Psoas muscle (tissue), 8 donors: ENCODE results near the gene RNU6-9. TPM values are rescaled to one million over a fixed set of nuclear protein-coding genes. Genes with fewer than 3 reads are reported as not detected.

Experiments
- ATAC-seq, 4 donors: fragments of 200-7000 bp; cut with Tn5 transposase; one replicate each; pipeline ENCODE4 v1.9.1; 2020; ENCODE audit warnings: moderate library complexity in 3 of 4, mild to moderate bottlenecking in 2 of 4
- DNase-seq, 2 donors: peaks; one replicate each; pipeline ENCODE4 v3.0.0-alpha.2; 2020
- H3K27ac ChIP-seq: fragments of 200-600 bp; one replicate; pipeline ENCODE4 v1.8.0; 2022
- H3K27me3 ChIP-seq, 3 donors: fragments of 200-600 bp in 1 of 3; one replicate each; pipeline versions ENCODE4 v1.6.1 to v1.8.0; 2013 to 2022; ENCODE audit warnings: low read length in 2 of 3, mild to moderate bottlenecking in 2 of 3, moderate library complexity in 1 of 3; ENCODE audit not compliant: insufficient read depth in 3 of 3
- H3K36me3 ChIP-seq, 2 donors: fragments of 200-600 bp in 1 of 2; one replicate each; pipeline versions ENCODE4 v1.6.1 to v1.8.0; 2013 to 2022; ENCODE audit warnings: low read depth in 1 of 2, mild to moderate bottlenecking in 1 of 2, moderate library complexity in 1 of 2; ENCODE audit not compliant: insufficient read depth in 1 of 2
- H3K4me1 ChIP-seq: fragments of 200-600 bp; one replicate; pipeline ENCODE4 v1.8.0; 2022
- H3K4me3 ChIP-seq: fragments of 200-600 bp; one replicate; pipeline ENCODE4 v1.8.0; 2022; ENCODE audit warnings: mild to moderate bottlenecking
- H3K9me3 ChIP-seq: fragments of 200-600 bp; one replicate; pipeline ENCODE4 v1.8.0; 2022
- WGBS, 3 donors: extraction: QIAGEN DNeasy Blood & Tissue Kit; methylation state at CpG; one replicate each; pipeline versions ENCODE4 v1.1.6 to v1.1.7; 2013; 5-methylcytosine and 5-hydroxymethylcytosine counted together
- intact Hi-C, 2 donors: fragments of 100-400 bp; cut with DNase I; formaldehyde crosslinking; loops; one replicate each; pipeline versions ENCODE4 v1.11.0 to v1.14.2; 2022
- polyA plus RNA-seq, 3 donors: library from polyadenylated mRNA; stranded (reverse); fragments of 200-250 nt; gene quantifications; one replicate each; pipeline ENCODE4 v1.2.3, GENCODE V29; 2013
- total RNA-seq, 4 donors: library from RNA; stranded (reverse); fragmentation: NEBNext Ultra II Directional in 2 of 4; extraction: Animal tissue kit (Norgen Biotek cat#: 25700) in 2 of 4; gene quantifications; one replicate each; pipeline versions ENCODE4 v1.2.1 to v1.2.4, GENCODE V29; 2021 to 2023
- TF ChIP-seq, protein P1 (sequence below): fragments of 200-600 bp; IDR thresholded peaks from one replicate; pipeline ENCODE4 v1.8.0; 2022; ENCODE audit warnings: antibody characterized with exemption
- donor health status: healthy with polysubstance abuse.
- donor health status: DM: no; HTN: no; CAD: no; lungs with moderate emphysema.
- donor health status: Bipolar disorder and iron deficiency.
- donor health status: healthy.
- donor health status: DM: yes; HTN: yes; CAD: no.
- donor health status: DM: no; HTN: no; CAD: no.
- donor health status: DM: no; HTN: no; CAD: no.
- donor health status: DM: yes; HTN: yes; CAD: no.

The RNU6-9 gene
- total and polyA plus RNA-seq, 7 donors, result not detected

DNA sequence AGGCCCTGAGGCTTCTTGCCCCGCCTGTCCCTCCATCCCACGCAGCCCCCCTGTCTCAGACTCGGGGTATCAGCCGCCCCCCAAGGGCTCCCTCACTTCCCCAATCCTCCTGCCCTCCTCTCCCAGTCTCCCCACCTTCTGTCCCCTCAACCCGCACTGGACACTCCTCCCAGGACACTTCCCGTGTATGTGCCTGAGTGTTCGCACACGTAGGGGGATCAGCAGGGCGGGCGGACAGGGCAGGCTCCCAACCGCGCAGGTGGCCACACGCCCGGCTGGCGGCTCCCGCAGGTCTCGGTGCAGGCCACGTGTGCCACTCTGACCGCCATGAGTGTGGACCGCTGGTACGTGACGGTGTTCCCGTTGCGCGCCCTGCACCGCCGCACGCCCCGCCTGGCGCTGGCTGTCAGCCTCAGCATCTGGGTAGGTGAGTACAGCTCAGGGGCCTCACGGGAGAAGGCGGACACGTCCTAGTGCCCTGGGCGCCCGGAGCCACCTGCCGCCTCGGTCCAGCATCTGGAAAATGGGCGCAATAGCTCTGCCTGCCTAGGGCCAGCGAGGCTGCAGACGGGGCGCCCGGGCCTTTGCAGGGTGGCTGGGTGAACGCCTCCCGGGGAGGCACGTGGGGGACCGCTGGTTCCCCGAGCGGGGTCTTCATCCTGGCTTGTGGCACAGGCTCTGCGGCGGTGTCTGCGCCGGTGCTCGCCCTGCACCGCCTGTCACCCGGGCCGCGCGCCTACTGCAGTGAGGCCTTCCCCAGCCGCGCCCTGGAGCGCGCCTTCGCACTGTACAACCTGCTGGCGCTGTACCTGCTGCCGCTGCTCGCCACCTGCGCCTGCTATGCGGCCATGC, 26.1 kb downstream of the RNU6-9 start:
- H3K4me1 ChIP-seq, result peaks cover 20% of the 10 kb centered on the region
- no peak for DNase-seq
- TF ChIP-seq, protein P1, sequence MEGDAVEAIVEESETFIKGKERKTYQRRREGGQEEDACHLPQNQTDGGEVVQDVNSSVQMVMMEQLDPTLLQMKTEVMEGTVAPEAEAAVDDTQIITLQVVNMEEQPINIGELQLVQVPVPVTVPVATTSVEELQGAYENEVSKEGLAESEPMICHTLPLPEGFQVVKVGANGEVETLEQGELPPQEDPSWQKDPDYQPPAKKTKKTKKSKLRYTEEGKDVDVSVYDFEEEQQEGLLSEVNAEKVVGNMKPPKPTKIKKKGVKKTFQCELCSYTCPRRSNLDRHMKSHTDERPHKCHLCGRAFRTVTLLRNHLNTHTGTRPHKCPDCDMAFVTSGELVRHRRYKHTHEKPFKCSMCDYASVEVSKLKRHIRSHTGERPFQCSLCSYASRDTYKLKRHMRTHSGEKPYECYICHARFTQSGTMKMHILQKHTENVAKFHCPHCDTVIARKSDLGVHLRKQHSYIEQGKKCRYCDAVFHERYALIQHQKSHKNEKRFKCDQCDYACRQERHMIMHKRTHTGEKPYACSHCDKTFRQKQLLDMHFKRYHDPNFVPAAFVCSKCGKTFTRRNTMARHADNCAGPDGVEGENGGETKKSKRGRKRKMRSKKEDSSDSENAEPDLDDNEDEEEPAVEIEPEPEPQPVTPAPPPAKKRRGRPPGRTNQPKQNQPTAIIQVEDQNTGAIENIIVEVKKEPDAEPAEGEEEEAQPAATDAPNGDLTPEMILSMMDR, result no peak
- no peak overlapping the region for H3K27ac ChIP-seq
- no peaks in the 10 kb centered on the region for H3K36me3 ChIP-seq
- peak overlapping the region; percentile 36 for H3K4me3 ChIP-seq
- 2 to 3% (median 2%) methylated on average over 53 to 68 of the region's 68 CpGs for WGBS, 3 donors
- intact Hi-C loops, result loop anchor here (2.0 to 10.0 kb wide), 4 partner anchors 62 to 295 kb away; partner anchors contain the start of gene CFD (in 1 of the 2)
- no peaks in the 10 kb centered on the region for H3K9me3 ChIP-seq
- ATAC-seq, result peak in 2 of 4 donors; percentile 15 to 20
- peaks cover 0 to 53% (median 18%) of the 10 kb centered on the region in 3 donors for H3K27me3 ChIP-seq

DNA sequence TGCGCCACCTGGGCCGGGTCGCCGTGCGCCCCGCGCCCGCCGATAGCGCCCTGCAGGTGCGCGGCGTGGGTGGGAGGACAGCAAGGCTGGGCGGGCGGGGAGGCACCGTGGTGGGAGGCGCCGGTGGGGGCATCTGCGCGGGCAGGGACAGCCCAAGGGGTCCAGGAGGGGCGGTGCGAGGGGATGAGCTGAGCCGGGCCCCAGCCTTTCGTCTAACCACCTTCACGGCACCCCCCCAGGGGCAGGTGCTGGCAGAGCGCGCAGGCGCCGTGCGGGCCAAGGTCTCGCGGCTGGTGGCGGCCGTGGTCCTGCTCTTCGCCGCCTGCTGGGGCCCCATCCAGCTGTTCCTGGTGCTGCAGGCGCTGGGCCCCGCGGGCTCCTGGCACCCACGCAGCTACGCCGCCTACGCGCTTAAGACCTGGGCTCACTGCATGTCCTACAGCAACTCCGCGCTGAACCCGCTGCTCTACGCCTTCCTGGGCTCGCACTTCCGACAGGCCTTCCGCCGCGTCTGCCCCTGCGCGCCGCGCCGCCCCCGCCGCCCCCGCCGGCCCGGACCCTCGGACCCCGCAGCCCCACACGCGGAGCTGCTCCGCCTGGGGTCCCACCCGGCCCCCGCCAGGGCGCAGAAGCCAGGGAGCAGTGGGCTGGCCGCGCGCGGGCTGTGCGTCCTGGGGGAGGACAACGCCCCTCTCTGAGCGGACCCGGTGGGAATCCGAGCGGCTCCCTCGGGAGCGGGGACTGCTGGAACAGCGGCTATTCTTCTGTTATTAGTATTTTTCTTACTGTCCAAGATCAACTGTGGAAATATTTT, 27.0 kb downstream of the RNU6-9 start:
- intact Hi-C loops, result loop anchor here (2.0 to 10.0 kb wide), 3 partner anchors 63 to 295 kb away; no protein-coding TSS in a partner anchor
- TF ChIP-seq, protein P1, result no peak
- WGBS, 3 donors, result 0 to 2% (median 1%) methylated on average over 47 to 84 of the region's 84 CpGs
- Histone ChIP-seq H3K36me3 (no peaks in the 10 kb centered on the region), H3K4me1 (peaks cover 20% of the 10 kb centered on the region), H3K27me3 (peaks cover 0 to 53% (median 18%) of the 10 kb centered on the region in 3 donors), H3K4me3 (peak overlapping the region; percentile 36), H3K27ac (no peak overlapping the region), H3K9me3 (no peaks in the 10 kb centered on the region)
- no peak for DNase-seq
- no peak for ATAC-seq

DNA sequence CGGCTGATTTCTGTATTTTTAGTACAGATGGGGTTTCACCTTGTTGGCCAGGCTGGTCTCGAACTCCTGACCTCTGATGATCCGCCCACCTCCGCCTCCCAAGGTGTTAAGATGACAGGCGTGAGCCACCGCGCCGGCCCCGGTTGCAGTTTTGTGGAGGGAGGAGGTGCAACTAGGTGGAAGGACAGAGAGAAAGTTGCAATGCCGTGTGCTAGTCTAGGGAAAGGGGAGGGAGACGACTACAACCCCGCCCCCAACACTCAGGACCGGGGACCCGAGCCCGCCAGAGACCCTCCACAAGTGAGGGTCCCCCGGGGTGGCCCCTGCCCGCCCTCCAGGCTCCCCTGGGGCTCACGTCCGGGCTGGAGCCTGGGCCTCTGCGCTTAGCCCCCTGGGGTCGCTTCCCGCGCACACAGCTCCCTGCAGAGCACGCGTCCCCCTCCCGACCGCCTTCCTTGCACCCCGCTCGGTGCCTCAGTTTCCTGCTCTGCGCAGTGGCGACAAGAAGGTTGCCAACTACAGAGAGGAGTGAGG, 31.3 kb downstream of the RNU6-9 start:
- DNase-seq (no peak), ATAC-seq (no peak)
- H3K27ac ChIP-seq, result no peak overlapping the region
- H3K36me3 ChIP-seq, result no peaks in the 10 kb centered on the region
- peak overlapping the region; percentile 94 for H3K4me3 ChIP-seq
- TF ChIP-seq, protein P1, result no peak
- 13 to 17% (median 16%) methylated on average over 23 to 31 of the region's 31 CpGs for WGBS, 3 donors
- peaks cover 0 to 19% (median 2%) of the 10 kb centered on the region in 3 donors for H3K27me3 ChIP-seq
- no peaks in the 10 kb centered on the region for H3K9me3 ChIP-seq
- H3K4me1 ChIP-seq, result peaks cover 4% of the 10 kb centered on the region
- intact Hi-C loops, result loop anchor here in 1 of 2 donors (5.0 to 10.0 kb wide), 2 partner anchors 157 to 290 kb away; no protein-coding TSS in a partner anchor

DNA sequence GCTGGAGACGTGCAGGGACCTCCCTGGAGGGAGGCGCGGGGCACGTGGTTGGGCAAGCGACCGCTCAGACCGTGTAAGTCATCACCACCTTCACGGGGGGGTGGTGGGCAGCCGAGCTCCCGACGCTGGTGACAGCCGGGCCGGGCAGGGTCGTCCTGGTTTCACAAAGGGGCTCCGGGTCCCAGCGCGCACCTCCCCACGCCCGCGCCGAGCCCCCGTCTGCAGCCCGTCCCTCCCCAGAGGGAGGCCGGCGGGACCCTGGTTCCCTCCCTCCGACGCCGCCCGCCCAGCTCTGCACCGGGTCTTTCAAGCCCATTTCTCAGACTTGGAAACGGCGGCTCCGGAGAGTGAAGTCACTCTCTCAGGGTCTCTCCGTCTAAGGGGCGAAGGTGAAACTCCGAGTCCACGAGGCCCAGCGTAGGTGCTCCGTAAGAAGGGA, 31.8 kb downstream of the RNU6-9 start:
- peak; percentile 54 to 70 (median 61) for ATAC-seq
- TF ChIP-seq, protein P1, result no peak
- H3K4me1 ChIP-seq, result peaks cover 2% of the 10 kb centered on the region
- no peaks in the 10 kb centered on the region for H3K36me3 ChIP-seq
- H3K9me3 ChIP-seq, result no peaks in the 10 kb centered on the region
- H3K27ac ChIP-seq, result peak overlapping the region; percentile 74
- H3K27me3 ChIP-seq, result peaks cover 0 to 14% (median 2%) of the 10 kb centered on the region in 3 donors
- peak in 1 of 2 donors; percentile 70 for DNase-seq
- intact Hi-C loops, result loop anchor here in 1 of 2 donors (10.0 kb wide), 1 partner anchor 290 kb away; no protein-coding TSS in a partner anchor
- H3K4me3 ChIP-seq, result peak overlapping the region; percentile 94
- WGBS, 3 donors, result 0 to 1% (median 0%) methylated on average over 12 to 39 of the region's 39 CpGs
